ENCODE measurements around the gene ATE1.

- TF ChIP-seq CTCF (IDR thresholded peaks at IDR 0.05; ENCODE audit: insufficient read depth, low read depth, low read length) = no peak
- TF ChIP-seq EZH2 (IDR thresholded peaks at IDR 0.05; ENCODE audit: insufficient read depth, low read length) = no peak
Measured at GRCh38 chr10:121787169-121787568, 140.7 kb downstream of the ATE1 start.
